ENCODE results near the gene LDB2.

Gene LDB2

GRCh38 chr4:16726368-16727050 lies 171.9 kb downstream of the LDB2 start:
- H3K4me3 ChIP-seq (ENCODE audit: low read depth, low read length), result no peak overlapping the region
- no peak for TF ChIP-seq CTCF (IDR thresholded peaks at IDR 0.05; ENCODE audit: control insufficient read depth, extremely low read depth, insufficient read depth)
- no peak for DNase-seq (ENCODE audit: low read depth)

- H3K4me3 ChIP-seq (ENCODE audit: low read depth, low read length), result no peak overlapping the region
- TF ChIP-seq CTCF (IDR thresholded peaks at IDR 0.05; ENCODE audit: control insufficient read depth, extremely low read depth, insufficient read depth), result no peak
- DNase-seq (ENCODE audit: low read depth), result no peak
Measured at GRCh38 chr4:16725252-16725651, 173.2 kb downstream of the LDB2 start.

GRCh38 chr4:16722416-16722815 lies 176.0 kb downstream of the LDB2 start:
- no peak for DNase-seq (ENCODE audit: low read depth)
- H3K4me3 ChIP-seq (ENCODE audit: low read depth, low read length), result no peak overlapping the region
- no peak for TF ChIP-seq CTCF (IDR thresholded peaks at IDR 0.05; ENCODE audit: control insufficient read depth, extremely low read depth, insufficient read depth)

GRCh38 chr4:16721613-16722291 lies 176.7 kb downstream of the LDB2 start:
- TF ChIP-seq CTCF (IDR thresholded peaks at IDR 0.05; ENCODE audit: control insufficient read depth, extremely low read depth, insufficient read depth), result no peak
- H3K4me3 ChIP-seq (ENCODE audit: low read depth, low read length), result no peak overlapping the region
- DNase-seq (ENCODE audit: low read depth), result no peak

- no peak overlapping the region for H3K4me3 ChIP-seq (ENCODE audit: low read depth, low read length)
- no peak for TF ChIP-seq CTCF (IDR thresholded peaks at IDR 0.05; ENCODE audit: control insufficient read depth, extremely low read depth, insufficient read depth)
- DNase-seq (ENCODE audit: low read depth), result no peak
Measured at GRCh38 chr4:16720761-16721160, 177.7 kb downstream of the LDB2 start.

GRCh38 chr4:16717266-16717970 lies 181.0 kb downstream of the LDB2 start:
- no peak for DNase-seq (ENCODE audit: low read depth)
- no peak for TF ChIP-seq CTCF (IDR thresholded peaks at IDR 0.05; ENCODE audit: control insufficient read depth, extremely low read depth, insufficient read depth)
- H3K4me3 ChIP-seq (ENCODE audit: low read depth, low read length), result no peak overlapping the region

Data from LNCaP clone FGC (cell line).